Activated B cell treated with CpG ODN at 0.5 μM for 24 hours (primary cell): ENCODE results near the gene C11orf58. TPM values are rescaled to one million over a fixed set of nuclear protein-coding genes. Genes with fewer than 3 reads are reported as not detected.

Source experiments
- ATAC-seq: fragments of 200-7000 bp; cut with Tn5 transposase; one replicate; pipeline ENCODE4 v1.10.0; 2021; ENCODE audit warnings: low read depth, mild to moderate bottlenecking, moderate library complexity
- CTCF ChIA-PET: fragments of 350-600 bp; sonication (Branson Sonifier 250); formaldehyde crosslinking; loops from one replicate; lab custom pipeline; 2021; ENCODE audit warnings: antibody characterized with exemption; lab: Charles Lee
- POLR2A ChIA-PET: fragments of 350-600 bp; sonication (Branson Sonifier 250); formaldehyde crosslinking; loops from one replicate; lab custom pipeline; 2021; ENCODE audit warnings: antibody characterized with exemption; lab: Charles Lee
- DNase-seq: peaks from one replicate; pipeline ENCODE4 v3.0.0; 2022
- H3K27ac Mint-ChIP-seq: one replicate; pipeline ENCODE4 v1.8.0; 2020; ENCODE audit warnings: mixed read lengths
- H3K27me3 Mint-ChIP-seq: one replicate; pipeline ENCODE4 v1.8.0; 2021; ENCODE audit warnings: mixed read lengths
- H3K36me3 Mint-ChIP-seq: one replicate; pipeline ENCODE4 v1.8.0; 2021; ENCODE audit warnings: low read depth, mixed read lengths
- H3K4me1 Mint-ChIP-seq: one replicate; pipeline ENCODE4 v1.8.0; 2021; ENCODE audit warnings: mixed read lengths
- H3K4me3 Mint-ChIP-seq: one replicate; pipeline ENCODE4 v1.8.0; 2020; ENCODE audit warnings: mild to moderate bottlenecking, mixed read lengths
- H3K9me3 Mint-ChIP-seq: one replicate; pipeline ENCODE4 v1.8.0; 2020; ENCODE audit warnings: mixed read lengths
- CTCF ChIP-seq: fragments of 200-600 bp; IDR thresholded peaks from one replicate; pipeline ENCODE4 v1.8.0; 2022; ENCODE audit warnings: antibody characterized with exemption, mild to moderate bottlenecking
- intact Hi-C: fragments of 100-400 bp; cut with micrococcal nuclease; formaldehyde crosslinking; loops from one replicate; pipeline ENCODE4 v1.15.1; 2024
- total RNA-seq: library from RNA; stranded (reverse); gene quantifications from 2 replicates; pipeline ENCODE4 v1.2.3, GENCODE V29; 2022

C11orf58 gene
- total RNA-seq, 1 donor from 2014 or later, result 130 TPM

GRCh38 chr11:16780698-16781550 lies 42.5 kb downstream of the C11orf58 start:
- Mint-ChIP-seq H3K4me1 (no peaks in the 10 kb centered on the region), H3K4me3 (no peak overlapping the region), H3K9me3 (no peaks in the 10 kb centered on the region), H3K36me3 (no peaks in the 10 kb centered on the region), H3K27ac (no peak overlapping the region), H3K27me3 (no peaks in the 10 kb centered on the region)
- ChIA-PET CTCF (no interaction called here), POLR2A (no interaction called here)
- intact Hi-C loops, result loop anchor here (10.0 kb wide), 1 partner anchor 604 kb away; the partner anchor contains the start of gene KCNJ11
- ATAC-seq (no peak), DNase-seq (no peak)
- TF ChIP-seq CTCF, result no peak

GRCh38 chr11:16781936-16782919 lies 43.8 kb downstream of the C11orf58 start:
- H3K36me3 Mint-ChIP-seq, result no peaks in the 10 kb centered on the region
- no peak overlapping the region for H3K4me3 Mint-ChIP-seq
- POLR2A ChIA-PET, result no interaction called here
- H3K9me3 Mint-ChIP-seq, result no peaks in the 10 kb centered on the region
- ATAC-seq, result no peak
- H3K4me1 Mint-ChIP-seq, result no peaks in the 10 kb centered on the region
- no peak for DNase-seq
- no peak overlapping the region for H3K27ac Mint-ChIP-seq
- CTCF ChIA-PET, result no interaction called here
- no peak for TF ChIP-seq CTCF
- intact Hi-C loops, result loop anchor here (10.0 kb wide), 1 partner anchor 603 kb away; the partner anchor contains the start of gene KCNJ11
- H3K27me3 Mint-ChIP-seq, result no peaks in the 10 kb centered on the region

- H3K4me1 Mint-ChIP-seq, result no peaks in the 10 kb centered on the region
- no peak for TF ChIP-seq CTCF
- no peaks in the 10 kb centered on the region for H3K36me3 Mint-ChIP-seq
- DNase-seq (no peak), ATAC-seq (no peak)
- H3K9me3 Mint-ChIP-seq, result no peaks in the 10 kb centered on the region
- no peak overlapping the region for H3K27ac Mint-ChIP-seq
- no peaks in the 10 kb centered on the region for H3K27me3 Mint-ChIP-seq
- CTCF ChIA-PET, result interaction anchor here (0.8 to 1.4 kb wide), 2 partner anchors 10 to 154 kb away, joined by 3 to 5 read pairs; no protein-coding TSS in a partner anchor
- H3K4me3 Mint-ChIP-seq, result no peak overlapping the region
- intact Hi-C loops, result loop anchor here (10.0 kb wide), 1 partner anchor 601 kb away; the partner anchor contains the start of gene KCNJ11
- POLR2A ChIA-PET, result no interaction called here
Measured at GRCh38 chr11:16783321-16783801, 44.9 kb downstream of the C11orf58 start.

- ATAC-seq (no peak), DNase-seq (no peak)
- Mint-ChIP-seq H3K27ac (no peak overlapping the region), H3K4me1 (no peaks in the 10 kb centered on the region), H3K9me3 (no peaks in the 10 kb centered on the region), H3K4me3 (no peak overlapping the region), H3K36me3 (no peaks in the 10 kb centered on the region), H3K27me3 (no peaks in the 10 kb centered on the region)
- TF ChIP-seq CTCF, result no peak
- intact Hi-C loops, result loop anchor here (10.0 kb wide), 1 partner anchor 601 kb away; the partner anchor contains the start of gene KCNJ11
- ChIA-PET POLR2A (no interaction called here), CTCF (interaction anchor here (0.8 to 3.1 kb wide), 6 partner anchors 9 to 603 kb away, joined by 3 to 20 read pairs (median 4); no protein-coding TSS in a partner anchor)
Measured at GRCh38 chr11:16784097-16784496, 45.6 kb downstream of the C11orf58 start.
